ENCODE data around the gene CPLX4. TPM values are rescaled to one million over a fixed set of nuclear protein-coding genes. Genes with fewer than 3 reads are reported as not detected.

CPLX4 gene
- total and polyA plus RNA-seq, 2 experiments from 2014 or later: not detected

DNA sequence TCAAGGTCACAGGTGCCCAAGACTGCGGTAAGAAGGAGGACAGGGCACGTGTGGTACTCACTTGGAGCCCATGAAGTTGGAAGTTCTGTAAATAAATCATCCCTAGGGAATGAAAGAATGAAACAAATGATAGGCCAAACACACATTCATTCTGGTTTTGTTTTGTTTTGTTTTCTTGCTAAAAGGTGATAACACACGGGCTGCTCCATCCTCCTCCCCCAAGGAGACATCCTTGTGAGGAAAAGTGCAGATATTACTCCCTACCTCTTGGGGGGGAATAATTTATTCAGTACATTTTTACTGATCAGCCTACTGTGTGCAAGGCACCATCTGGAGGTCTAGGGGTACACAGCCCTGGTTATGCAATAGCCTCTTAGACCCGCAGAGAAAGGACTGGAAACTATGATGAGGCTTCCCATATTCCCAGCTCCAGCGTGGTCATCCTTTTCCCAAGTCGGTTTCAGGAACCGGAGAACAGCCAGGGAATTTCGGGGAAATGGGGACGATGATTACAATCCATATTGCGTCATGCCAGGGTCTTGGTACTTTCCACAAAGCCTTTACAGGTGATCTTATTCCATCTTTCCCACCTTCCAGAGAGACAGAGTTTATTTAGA is 51.5 kb downstream of the CPLX4 start:
- Histone ChIP-seq H3K9ac (no peak overlapping the region), H3K27me3 (replicated peaks; ENCODE audit: insufficient read depth) (peaks cover 88% of the 10 kb centered on the region), H2AFZ (no peak overlapping the region), H3K9me2 (ENCODE audit: insufficient read depth) (no peaks in the 10 kb centered on the region), H3K36me3 (ENCODE audit: low read depth) (no peaks in the 10 kb centered on the region), H3K79me2 (ENCODE audit: insufficient read depth) (no peaks in the 10 kb centered on the region), H3K4me2 (ENCODE audit: unreplicated experiment) (no peak overlapping the region), H3F3A (ENCODE audit: insufficient read depth) (no peaks in the 10 kb centered on the region; the same call in 1 of the 2 replicates), H3K27ac (no peak overlapping the region), H3K9me3 (ENCODE audit: low read depth) (no peaks in the 10 kb centered on the region), H3K4me3 (no peak overlapping the region), H4K20me1 (ENCODE audit: insufficient read depth) (no peaks in the 10 kb centered on the region), H3K4me1 (ENCODE audit: insufficient read depth) (no peaks in the 10 kb centered on the region)
- TF ChIP-seq EZH2phosphoT487 (IDR thresholded peaks at IDR 0.05; ENCODE audit: insufficient read depth, low read depth) (no peak), EZH2 (IDR thresholded peaks at IDR 0.05; ENCODE audit: insufficient read depth, poor library complexity, severe bottlenecking) (peak; percentile 10)
- 19 to 25% methylated on average over 10 of the region's 10 CpGs for WGBS, 2 experiments (ENCODE audit: low coverage in 1 of 2, low lambda C conversion rate in 2 of 2, missing lambda C conversion rate in 2 of 2)
- in situ Hi-C loops (cut with MboI): no loop called here
- no peak for DNase-seq

DNA sequence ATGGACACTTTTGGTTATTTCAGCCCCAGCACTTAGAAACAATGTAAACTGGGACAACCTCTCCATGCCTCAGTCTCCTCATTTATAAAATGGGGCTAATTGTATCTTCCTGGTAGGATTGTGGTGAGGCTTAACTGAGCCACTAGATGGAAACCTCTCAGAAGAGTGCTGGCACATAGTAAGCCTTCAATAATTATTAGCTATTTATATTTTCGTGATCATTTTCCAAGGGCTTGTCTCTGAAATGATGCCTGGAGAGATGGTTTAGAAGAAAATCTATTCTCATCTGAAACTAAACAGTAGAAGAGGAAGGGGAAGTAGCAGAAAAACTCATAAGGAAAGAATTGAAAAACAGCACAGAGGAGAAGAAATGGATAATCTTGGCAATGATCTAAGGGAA is 52.0 kb downstream of the CPLX4 start:
- Histone ChIP-seq H3F3A (ENCODE audit: insufficient read depth) (no peaks in the 10 kb centered on the region; the same call in 1 of the 2 replicates), H3K9ac (no peak overlapping the region), H3K9me3 (ENCODE audit: low read depth) (no peaks in the 10 kb centered on the region), H3K4me2 (ENCODE audit: unreplicated experiment) (no peak overlapping the region), H3K4me3 (no peak overlapping the region), H2AFZ (no peak overlapping the region), H3K27ac (no peak overlapping the region), H3K79me2 (ENCODE audit: insufficient read depth) (no peaks in the 10 kb centered on the region), H4K20me1 (ENCODE audit: insufficient read depth) (no peaks in the 10 kb centered on the region), H3K4me1 (ENCODE audit: insufficient read depth) (no peaks in the 10 kb centered on the region), H3K27me3 (replicated peaks; ENCODE audit: insufficient read depth) (peaks cover 83% of the 10 kb centered on the region), H3K9me2 (ENCODE audit: insufficient read depth) (no peaks in the 10 kb centered on the region), H3K36me3 (ENCODE audit: low read depth) (no peaks in the 10 kb centered on the region)
- 25 to 44% methylated on average over 1 of the region's 1 CpG for WGBS, 2 experiments (ENCODE audit: low coverage in 1 of 2, low lambda C conversion rate in 2 of 2, missing lambda C conversion rate in 2 of 2)
- DNase-seq: no peak
- in situ Hi-C loops (cut with MboI): no loop called here
- TF ChIP-seq EZH2 (IDR thresholded peaks at IDR 0.05; ENCODE audit: insufficient read depth, poor library complexity, severe bottlenecking) (peak; percentile 77), EZH2phosphoT487 (IDR thresholded peaks at IDR 0.05; ENCODE audit: insufficient read depth, low read depth) (0 out of 2 replicates have a peak, but pooled peaks have one; percentile 31)

DNA sequence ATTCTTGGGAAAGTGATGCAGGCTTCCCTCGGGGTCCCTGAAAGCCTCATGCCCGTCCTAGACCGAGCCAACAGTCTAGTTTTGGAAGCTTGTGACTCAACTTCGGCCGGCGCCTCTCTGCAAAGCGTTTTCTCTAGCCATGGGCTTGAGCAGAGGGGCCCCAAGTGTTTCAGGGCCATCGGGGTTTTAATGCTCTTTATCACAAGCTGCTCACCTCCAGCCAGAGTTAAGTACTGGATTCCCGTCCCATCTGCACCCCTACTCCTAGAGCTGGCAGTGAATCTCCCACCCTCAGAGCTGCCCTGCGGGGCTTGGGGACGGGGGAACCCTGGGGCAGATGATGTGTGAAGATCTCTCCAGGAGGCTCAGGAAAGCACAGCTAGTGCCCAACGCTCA is 52.5 kb downstream of the CPLX4 start:
- Histone ChIP-seq H3K27ac (no peak overlapping the region), H2AFZ (no peak overlapping the region), H3K4me1 (ENCODE audit: insufficient read depth) (no peaks in the 10 kb centered on the region), H3F3A (ENCODE audit: insufficient read depth) (no peaks in the 10 kb centered on the region; the same call in 1 of the 2 replicates), H3K27me3 (replicated peaks; ENCODE audit: insufficient read depth) (peaks cover 78% of the 10 kb centered on the region), H3K9me3 (ENCODE audit: low read depth) (no peaks in the 10 kb centered on the region), H3K79me2 (ENCODE audit: insufficient read depth) (no peaks in the 10 kb centered on the region), H3K4me3 (no peak overlapping the region), H3K9ac (no peak overlapping the region), H3K4me2 (ENCODE audit: unreplicated experiment) (no peak overlapping the region), H3K9me2 (ENCODE audit: insufficient read depth) (no peaks in the 10 kb centered on the region), H4K20me1 (ENCODE audit: insufficient read depth) (no peaks in the 10 kb centered on the region), H3K36me3 (ENCODE audit: low read depth) (no peaks in the 10 kb centered on the region)
- no peak for DNase-seq
- in situ Hi-C loops (cut with MboI): no loop called here
- WGBS, 2 experiments (ENCODE audit: low coverage in 1 of 2, low lambda C conversion rate in 2 of 2, missing lambda C conversion rate in 2 of 2): 61 to 67% methylated on average over 12 of the region's 12 CpGs
- TF ChIP-seq EZH2phosphoT487 (IDR thresholded peaks at IDR 0.05; ENCODE audit: insufficient read depth, low read depth) (no peak), EZH2 (IDR thresholded peaks at IDR 0.05; ENCODE audit: insufficient read depth, poor library complexity, severe bottlenecking) (no peak)

DNA sequence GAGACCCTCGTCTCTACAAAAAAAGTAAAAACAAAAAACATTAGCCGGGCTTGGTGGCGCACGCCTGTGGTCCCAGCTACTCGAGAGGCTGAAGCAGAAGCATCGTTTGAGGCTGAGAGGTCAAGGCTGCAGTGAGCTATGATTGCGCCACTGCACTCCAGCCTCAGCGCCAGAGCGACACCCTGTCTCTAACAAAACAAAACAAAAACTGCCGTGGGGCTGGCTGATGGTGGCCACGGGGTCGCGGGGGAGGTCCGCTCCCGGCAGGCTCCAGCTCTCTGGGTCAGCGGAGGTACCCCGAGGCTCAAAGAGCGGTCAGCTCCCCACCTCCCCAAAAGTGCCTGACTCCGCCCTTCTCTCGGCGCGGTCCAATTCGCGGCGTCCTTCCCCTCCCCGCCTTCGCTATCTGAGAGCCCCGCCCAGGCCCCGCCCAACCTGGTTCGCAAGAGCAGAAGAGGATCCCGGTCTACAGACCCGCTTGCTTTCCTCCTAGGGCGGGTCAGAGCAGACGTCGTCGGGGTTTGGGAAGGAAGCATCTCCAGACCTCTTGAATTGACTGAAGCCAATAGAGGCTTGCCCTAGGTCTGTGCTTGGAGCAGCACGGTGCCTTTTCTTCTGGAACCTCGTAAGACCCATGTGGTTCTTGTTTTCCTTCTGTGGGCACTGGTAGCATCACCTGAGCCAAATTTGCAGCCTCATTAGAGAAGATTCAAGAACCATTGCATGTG is 53.0 kb downstream of the CPLX4 start:
- peak; percentile 26 for DNase-seq
- TF ChIP-seq EZH2phosphoT487 (IDR thresholded peaks at IDR 0.05; ENCODE audit: insufficient read depth, low read depth) (no peak), EZH2 (IDR thresholded peaks at IDR 0.05; ENCODE audit: insufficient read depth, poor library complexity, severe bottlenecking) (no peak)
- in situ Hi-C loops (cut with MboI): no loop called here
- WGBS, 2 experiments (ENCODE audit: low coverage in 1 of 2, low lambda C conversion rate in 2 of 2, missing lambda C conversion rate in 2 of 2): 7 to 9% methylated on average over 28 to 32 of the region's 38 CpGs
- H3K9me3 ChIP-seq (ENCODE audit: low read depth): no peaks in the 10 kb centered on the region
- no peaks in the 10 kb centered on the region for H3K9me2 ChIP-seq (ENCODE audit: insufficient read depth)
- no peak overlapping the region for H2AFZ ChIP-seq
- H3K4me3 ChIP-seq: peak overlapping the region; percentile 41; the same call in 1 of the 2 replicates
- H4K20me1 ChIP-seq (ENCODE audit: insufficient read depth): no peaks in the 10 kb centered on the region
- H3K36me3 ChIP-seq (ENCODE audit: low read depth): no peaks in the 10 kb centered on the region
- H3K27me3 ChIP-seq (replicated peaks; ENCODE audit: insufficient read depth): peaks cover 72% of the 10 kb centered on the region
- no peak overlapping the region for H3K27ac ChIP-seq
- H3F3A ChIP-seq (ENCODE audit: insufficient read depth): no peaks in the 10 kb centered on the region; the same call in 1 of the 2 replicates
- H3K4me1 ChIP-seq (ENCODE audit: insufficient read depth): no peaks in the 10 kb centered on the region
- no peak overlapping the region for H3K4me2 ChIP-seq (ENCODE audit: unreplicated experiment)
- H3K79me2 ChIP-seq (ENCODE audit: insufficient read depth): no peaks in the 10 kb centered on the region
- no peak overlapping the region for H3K9ac ChIP-seq
